HG02885 (cell line): Measurements from ENCODE around the gene RAD23A.

Experiments used
- ATAC-seq: cut with Tn5 transposase; IDR thresholded peaks from one replicate; pipeline ENCODE4 v1.9.1; 2021; ENCODE audit warnings: mild to moderate bottlenecking; ENCODE audit not compliant: unreplicated experiment, poor library complexity

The RAD23A gene

GRCh38 chr19:12983091-12983490, 37.4 kb downstream of the RAD23A start:
- ATAC-seq, result no peak

DNA sequence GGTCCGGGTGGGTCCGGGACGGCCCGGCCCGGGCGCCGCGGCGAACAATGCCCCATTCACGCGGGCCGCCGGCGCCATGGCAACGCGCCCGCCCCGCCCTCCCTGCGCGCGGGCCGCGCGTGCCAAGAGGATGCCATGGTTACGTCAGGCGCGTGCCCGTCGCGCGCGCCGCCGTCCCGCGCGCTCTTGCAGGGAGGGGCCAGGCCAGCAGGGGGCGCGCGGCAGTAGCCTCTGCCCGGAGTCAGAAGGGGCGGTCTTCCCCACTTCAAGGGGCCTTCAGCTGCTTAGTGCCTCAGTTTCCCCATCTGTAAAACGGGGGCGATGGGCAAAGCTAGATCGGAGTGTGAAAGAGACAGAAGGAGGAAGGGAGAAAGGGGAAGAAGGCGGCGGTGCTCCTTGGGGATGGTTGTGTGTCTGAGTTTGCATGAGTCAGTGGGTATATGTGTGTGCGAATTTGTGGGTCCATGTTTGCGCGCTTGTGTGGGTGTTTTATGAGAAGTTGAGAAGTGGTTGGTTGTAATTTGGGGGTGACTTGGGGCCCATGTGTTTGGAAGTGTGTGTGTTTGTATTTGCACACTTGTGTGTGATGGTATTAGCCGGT, 38.0 kb downstream of the RAD23A start:
- no peak for ATAC-seq

DNA sequence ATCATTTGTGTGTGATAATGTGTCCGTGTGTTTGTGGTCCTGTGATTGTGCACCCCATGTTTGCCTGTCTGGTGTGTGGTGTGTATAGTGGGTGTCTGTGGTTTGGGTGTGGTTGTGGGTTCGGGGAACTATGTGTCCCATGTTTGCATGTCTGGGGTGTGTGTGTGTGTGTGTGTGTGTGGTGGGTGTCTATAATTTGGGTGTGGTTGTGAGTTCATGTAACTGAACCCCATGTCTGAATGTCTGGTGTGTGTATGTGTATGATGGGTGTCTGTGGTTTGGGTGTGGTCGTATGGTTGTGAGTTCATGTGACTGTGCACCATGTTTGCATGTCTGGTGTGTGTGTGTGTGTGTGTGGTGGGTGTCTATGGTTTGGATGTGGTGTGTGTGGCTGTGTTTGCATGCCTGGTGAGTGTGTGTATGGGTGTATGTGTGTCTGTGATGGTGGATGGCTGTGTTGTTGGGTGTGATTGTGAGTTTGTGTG, 38.5 kb downstream of the RAD23A start:
- ATAC-seq, result no peak

- ATAC-seq, result no peak
Measured at GRCh38 chr19:12984683-12985048, 39.0 kb downstream of the RAD23A start.

DNA sequence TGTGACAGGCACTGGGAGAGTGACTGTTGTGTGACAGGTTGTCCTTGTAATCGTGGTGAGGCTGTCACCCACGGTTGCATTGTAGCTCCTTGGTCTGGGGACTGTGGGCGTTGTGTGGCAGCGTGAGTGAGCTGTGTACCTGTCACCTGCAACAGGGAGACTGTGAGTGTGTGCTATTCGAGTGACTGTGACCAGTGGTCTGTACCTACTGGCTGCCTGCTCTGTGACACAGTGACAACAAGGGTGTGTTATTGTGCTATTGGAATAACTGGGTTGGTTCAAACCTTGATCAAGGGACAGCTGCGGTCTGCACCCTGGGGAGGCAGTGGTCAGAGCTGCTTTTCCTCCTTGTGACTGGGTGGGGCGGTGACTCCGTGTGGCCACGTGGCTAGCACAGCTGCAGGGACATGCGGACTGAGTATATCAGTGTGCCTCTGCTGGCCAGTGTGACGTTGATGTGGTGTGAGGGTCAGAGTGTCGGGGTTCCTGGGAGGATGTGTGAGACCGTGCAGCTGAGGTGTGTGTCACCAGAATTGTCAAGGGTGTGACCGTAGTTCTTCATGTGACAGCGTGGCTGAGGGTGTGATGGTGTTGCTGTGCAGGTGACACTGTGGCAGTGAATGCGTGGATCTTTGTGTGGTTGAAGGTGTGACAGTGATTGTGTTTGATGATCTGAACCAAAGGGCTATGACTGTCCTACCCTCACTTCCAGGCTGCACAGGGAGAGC, 39.6 kb downstream of the RAD23A start:
- ATAC-seq, result no peak

GRCh38 chr19:12986726-12987125, 41.1 kb downstream of the RAD23A start:
- ATAC-seq, result no peak

DNA sequence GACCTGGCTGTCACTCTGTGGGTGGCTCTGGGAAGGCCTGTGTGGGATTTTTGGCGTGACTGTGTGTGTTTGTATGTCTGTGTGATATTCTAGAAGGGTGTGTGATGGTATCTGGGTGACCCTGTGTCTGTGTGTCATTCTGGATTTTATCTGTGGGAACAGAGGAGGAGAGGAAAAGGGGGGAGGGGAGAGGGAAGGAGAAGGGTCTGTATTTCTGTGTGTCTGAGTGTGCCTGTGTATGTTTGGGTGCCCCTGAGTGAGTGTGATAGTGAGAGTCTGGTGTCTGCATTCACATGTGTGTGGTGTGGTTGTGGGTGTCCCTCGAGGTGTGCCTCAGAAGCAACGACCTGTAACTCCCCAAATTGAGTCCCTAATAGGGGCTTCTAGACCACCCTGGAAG, 41.5 kb downstream of the RAD23A start:
- ATAC-seq, result no peak

- no peak for ATAC-seq
Measured at GRCh38 chr19:12987781-12988180, 42.1 kb downstream of the RAD23A start.

DNA sequence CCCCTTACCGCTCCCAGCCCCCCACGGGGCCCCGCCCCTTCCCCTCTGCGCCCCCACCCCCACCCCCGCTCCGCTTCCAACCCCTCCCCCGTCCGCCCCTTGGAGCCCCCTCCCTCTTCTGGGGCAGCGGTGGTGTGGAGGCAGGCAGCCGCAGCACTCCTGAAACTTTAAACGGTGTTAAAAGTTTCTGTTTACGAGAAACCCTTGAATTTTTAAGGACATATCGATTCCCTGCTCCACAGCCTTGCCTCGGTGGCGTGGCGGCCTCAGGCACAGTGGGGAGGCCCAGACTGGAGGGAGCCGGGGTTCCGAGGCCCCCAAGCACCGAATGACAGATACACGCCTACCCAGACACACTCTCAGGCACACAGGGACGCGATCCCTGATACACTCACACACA, 44.8 kb downstream of the RAD23A start:
- ATAC-seq, result no peak

- no peak for ATAC-seq
Measured at GRCh38 chr19:12990853-12991252, 45.2 kb downstream of the RAD23A start.

GRCh38 chr19:12991296-12991695, 45.6 kb downstream of the RAD23A start:
- no peak for ATAC-seq

- no peak for ATAC-seq
Measured at GRCh38 chr19:12992729-12993128, 47.1 kb downstream of the RAD23A start.

- no peak for ATAC-seq
Measured at GRCh38 chr19:12993562-12993961, 47.9 kb downstream of the RAD23A start.

GRCh38 chr19:12994701-12995595, 49.3 kb downstream of the RAD23A start, which contains the start of gene NFIX:
Gene NFIX (plus strand): TSS chr19:12995475. CDS start chr19:12995838, 363 bp downstream.
- ATAC-seq, result no peak

DNA sequence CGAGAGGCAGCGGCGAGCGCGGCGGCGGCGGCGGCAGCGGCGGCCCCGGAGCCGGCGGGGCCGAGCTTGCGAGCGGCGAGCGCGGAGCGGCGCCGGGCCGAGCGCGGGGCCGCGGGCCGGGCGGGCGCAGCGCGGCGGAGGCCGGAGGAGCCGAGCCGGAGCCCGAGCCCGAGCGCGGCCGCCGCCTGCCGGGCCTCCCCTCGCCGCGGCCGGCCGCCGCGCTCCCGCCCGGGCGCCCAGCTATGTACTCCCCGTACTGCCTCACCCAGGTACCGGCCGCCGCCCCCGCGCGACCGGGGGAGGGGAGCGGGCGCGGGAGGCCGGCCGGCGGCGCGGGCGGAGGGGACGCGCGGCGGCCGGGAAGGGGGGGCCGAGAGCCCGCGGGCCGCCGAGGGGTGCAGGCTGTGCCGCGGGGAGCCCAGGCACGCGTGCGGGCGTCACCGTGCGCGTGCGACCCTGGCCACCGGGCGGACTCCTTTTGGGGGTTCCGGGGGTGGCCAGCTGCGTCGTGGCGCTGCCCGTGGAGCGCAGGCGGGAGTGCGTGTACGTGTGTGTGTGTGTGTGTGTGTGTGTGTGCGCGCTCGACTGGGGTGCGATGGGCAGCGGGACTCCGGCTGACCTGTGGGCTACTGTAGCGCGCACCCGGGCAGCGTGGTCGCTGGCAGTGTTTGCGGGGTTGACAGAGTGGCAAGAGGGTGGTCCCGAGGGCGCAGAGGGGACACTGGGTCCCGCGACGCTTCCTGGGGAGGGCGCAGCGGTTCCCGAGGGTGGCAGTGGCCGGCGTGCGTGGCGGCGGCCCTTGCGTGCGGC, 50.1 kb downstream of the RAD23A start:
- no peak for ATAC-seq

- no peak for ATAC-seq
Measured at GRCh38 chr19:12996406-12997094, 50.9 kb downstream of the RAD23A start.

GRCh38 chr19:12997179-12997966, 51.7 kb downstream of the RAD23A start:
- no peak for ATAC-seq

GRCh38 chr19:12997967-12998940, 52.6 kb downstream of the RAD23A start:
- ATAC-seq, result no peak
